Right lobe of liver (tissue), 4 donors: ENCODE results near the gene DNM3.

Experiments used
- POLR2A ChIP-seq: fragments of 450-650 bp; IDR thresholded peaks from one replicate; pipeline ENCODE4 v1.6.1; 2017; ENCODE audit warnings: antibody characterized with exemption, mild to moderate bottlenecking
- TF ChIP-seq, protein P1 (sequence below), 4 donors: fragments of 200-600 bp in 3 of 4; fragments of 450-650 bp in 1 of 4; IDR thresholded peaks; one replicate each; pipeline versions ENCODE4 v1.5.1 to v1.8.0; 2016 to 2022; ENCODE audit warnings: antibody characterized with exemption in 4 of 4, mild to moderate bottlenecking in 2 of 4
- donor health status: DM: no; HTN: no; CAD: no.
- donor health status: DM: no; HTN: no; CAD: no.
- donor health status: DM: no; HTN: yes; CAD: no.

GRCh38 chr1:172001288-172001687 is 160.0 kb downstream of the DNM3 start:
- TF ChIP-seq, protein P1, sequence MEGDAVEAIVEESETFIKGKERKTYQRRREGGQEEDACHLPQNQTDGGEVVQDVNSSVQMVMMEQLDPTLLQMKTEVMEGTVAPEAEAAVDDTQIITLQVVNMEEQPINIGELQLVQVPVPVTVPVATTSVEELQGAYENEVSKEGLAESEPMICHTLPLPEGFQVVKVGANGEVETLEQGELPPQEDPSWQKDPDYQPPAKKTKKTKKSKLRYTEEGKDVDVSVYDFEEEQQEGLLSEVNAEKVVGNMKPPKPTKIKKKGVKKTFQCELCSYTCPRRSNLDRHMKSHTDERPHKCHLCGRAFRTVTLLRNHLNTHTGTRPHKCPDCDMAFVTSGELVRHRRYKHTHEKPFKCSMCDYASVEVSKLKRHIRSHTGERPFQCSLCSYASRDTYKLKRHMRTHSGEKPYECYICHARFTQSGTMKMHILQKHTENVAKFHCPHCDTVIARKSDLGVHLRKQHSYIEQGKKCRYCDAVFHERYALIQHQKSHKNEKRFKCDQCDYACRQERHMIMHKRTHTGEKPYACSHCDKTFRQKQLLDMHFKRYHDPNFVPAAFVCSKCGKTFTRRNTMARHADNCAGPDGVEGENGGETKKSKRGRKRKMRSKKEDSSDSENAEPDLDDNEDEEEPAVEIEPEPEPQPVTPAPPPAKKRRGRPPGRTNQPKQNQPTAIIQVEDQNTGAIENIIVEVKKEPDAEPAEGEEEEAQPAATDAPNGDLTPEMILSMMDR (IDR thresholded peaks at IDR 0.05), result no peak
- TF ChIP-seq POLR2A, result no peak
